ENCODE data around the gene ATRX. TPM values are rescaled to one million over a fixed set of nuclear protein-coding genes. Genes with fewer than 3 reads are reported as not detected.
A peak's percentile ranks its signal among the peaks of the same experiment; 100 is the strongest.
"Not testable (repeated sequence)": the region's sequence is repeated elsewhere in the genome, so short reads cannot be mapped to it uniquely, and the experiment has no call there.

Gene ATRX
- total RNA-seq, 1 donor from 2014 or later = 74.8 TPM

DNA sequence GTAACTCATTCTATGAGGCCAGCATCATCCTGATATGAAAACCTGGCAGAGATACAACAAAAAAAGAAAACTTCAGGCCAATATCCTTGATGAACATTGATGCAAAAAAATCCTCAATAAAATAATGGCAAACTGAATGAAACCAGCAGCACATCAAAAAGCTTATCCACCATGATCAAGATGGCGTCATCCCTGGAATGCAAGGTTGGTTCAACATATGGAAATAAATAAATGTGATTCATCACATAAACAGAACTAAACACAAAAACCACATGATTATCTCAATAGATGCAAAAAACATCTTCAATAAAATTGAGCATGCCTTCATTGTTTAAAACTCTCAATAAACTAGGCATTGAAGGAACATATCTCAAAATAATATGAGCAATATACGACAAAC is 254.8 kb downstream of the ATRX start:
- ATAC-seq; DNase-seq (ENCODE audit: missing footprints); intact Hi-C loops (cut with DNase I): not testable (repeated sequence)

- intact Hi-C loops (cut with DNase I) = no loop called here
- ATAC-seq = no peak
- no peak for DNase-seq (ENCODE audit: missing footprints)
Measured at GRCh38 chrX:77528034-77528433, 258.0 kb downstream of the ATRX start.

- DNase-seq (ENCODE audit: missing footprints) = peak; percentile 64
- ATAC-seq = peak; percentile 89
- intact Hi-C loops (cut with DNase I) = no loop called here
Measured at GRCh38 chrX:77527233-77528001, 258.6 kb downstream of the ATRX start.

DNA sequence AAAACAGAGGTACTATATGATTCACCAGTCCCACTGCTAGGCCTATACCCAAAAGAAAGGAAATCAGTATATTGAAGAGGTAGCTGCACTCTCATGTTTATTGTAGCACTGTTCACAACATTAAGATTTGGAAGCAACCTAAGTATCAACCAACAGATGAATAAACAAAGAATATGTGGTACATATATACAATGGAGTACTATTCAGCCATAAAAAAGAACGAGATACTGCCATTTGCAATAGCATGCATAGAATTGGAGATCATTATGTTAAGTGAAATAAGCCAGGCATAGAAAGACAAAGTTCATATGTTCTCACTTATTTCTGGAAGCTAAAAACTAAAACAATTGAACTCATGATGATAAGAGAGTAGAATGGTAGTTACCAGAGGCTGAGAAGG is 266.3 kb downstream of the ATRX start:
- DNase-seq (ENCODE audit: missing footprints) (no peak), ATAC-seq (no peak)
- intact Hi-C loops (cut with DNase I) = no loop called here

DNA sequence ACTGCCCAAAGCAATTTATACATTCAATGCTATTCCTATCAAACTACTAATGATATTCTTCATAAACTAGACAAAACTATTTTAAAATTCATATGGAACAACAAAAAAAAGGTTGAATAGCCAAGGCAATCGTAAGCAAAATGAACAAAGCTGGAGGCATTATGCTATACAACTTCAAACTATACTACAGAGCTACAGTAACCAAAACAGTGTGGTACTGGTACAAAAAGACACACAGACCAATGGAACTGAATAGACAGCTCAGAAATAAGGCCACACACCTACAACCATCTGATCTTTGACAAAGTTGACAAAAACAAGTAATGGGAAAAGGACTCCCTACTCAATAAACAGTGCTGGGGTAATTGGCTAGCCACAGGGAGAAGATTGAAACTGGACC is 271.8 kb downstream of the ATRX start:
- no peak for ATAC-seq
- intact Hi-C loops (cut with DNase I) = no loop called here
- DNase-seq (ENCODE audit: missing footprints) = no peak

GRCh38 chrX:77510007-77510406 is 276.0 kb downstream of the ATRX start:
- no peak for ATAC-seq
- intact Hi-C loops (cut with DNase I) = no loop called here
- DNase-seq (ENCODE audit: missing footprints) = no peak

DNA sequence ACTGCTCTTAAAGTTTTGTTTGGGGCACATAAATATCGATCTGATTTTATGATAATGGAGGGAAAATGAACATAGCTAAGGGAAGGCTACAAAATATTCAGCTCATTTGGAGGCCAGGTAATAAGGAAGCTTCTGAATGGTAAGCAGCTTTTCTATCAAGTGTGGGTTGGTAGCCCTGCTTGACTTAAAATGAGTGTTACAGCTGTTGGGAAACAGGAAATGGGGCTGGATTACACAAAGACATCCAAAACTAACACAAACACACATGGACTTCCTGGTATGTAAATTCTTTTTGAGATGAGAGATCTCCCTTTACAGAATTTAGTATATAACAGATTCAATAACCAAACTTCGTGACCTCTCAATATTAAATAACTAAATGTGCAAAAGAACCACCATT is 280.8 kb downstream of the ATRX start:
- intact Hi-C loops (cut with DNase I) = no loop called here
- no peak for ATAC-seq
- no peak for DNase-seq (ENCODE audit: missing footprints)

DNA sequence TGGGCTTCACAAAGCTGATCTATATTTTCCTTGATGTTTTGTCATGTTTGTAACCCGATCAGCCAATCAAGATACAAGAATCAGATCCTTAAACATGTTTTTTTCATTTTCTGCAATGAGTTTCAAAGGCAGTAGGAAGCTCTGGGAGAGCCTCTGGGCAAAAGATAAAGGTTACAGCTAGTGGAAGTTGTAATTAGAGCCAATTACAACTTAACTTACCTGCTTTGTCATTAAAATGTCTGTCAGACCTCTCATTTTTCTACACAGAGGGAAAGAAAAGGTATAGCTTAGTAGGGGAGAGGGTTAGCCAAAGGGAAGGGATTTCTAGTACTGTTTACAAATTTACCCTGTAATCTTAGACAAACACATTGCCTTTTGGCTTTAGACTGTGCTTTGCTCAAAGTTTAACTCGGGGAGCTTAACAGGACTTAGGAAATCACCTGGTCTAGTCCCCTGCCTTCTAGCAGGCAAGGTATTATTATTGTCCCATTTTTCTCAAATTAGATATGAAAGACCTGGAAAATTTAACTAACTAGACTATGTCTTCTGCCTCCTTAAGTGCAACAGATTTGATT is 283.0 kb downstream of the ATRX start:
- intact Hi-C loops (cut with DNase I) = no loop called here
- ATAC-seq (no peak), DNase-seq (ENCODE audit: missing footprints) (no peak)

- DNase-seq (ENCODE audit: missing footprints); intact Hi-C loops (cut with DNase I); ATAC-seq: not testable (repeated sequence)
Measured at GRCh38 chrX:77500164-77500563, 285.9 kb downstream of the ATRX start.

GRCh38 chrX:77493677-77494553 is 292.1 kb downstream of the ATRX start:
- DNase-seq (ENCODE audit: missing footprints) (no peak), ATAC-seq (no peak)
- intact Hi-C loops (cut with DNase I) = no loop called here

DNA sequence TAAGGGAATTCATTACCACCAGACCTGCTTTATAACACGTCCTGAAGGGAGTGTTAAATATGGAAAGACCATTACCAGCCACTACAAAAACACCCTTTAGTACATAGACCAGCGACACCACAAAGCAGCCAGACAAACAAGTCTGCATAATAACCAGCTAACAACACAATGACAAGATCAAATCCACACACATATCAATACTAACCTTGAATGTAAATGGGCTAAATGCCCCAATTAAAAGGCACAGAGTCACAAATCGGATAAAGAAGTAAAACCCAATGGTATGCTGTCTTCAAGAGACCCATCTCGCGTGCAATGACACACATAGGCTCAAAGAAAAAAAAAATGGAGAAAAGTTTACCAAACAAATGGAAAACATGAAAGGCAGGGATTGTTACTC is 302.0 kb downstream of the ATRX start:
- DNase-seq (ENCODE audit: missing footprints) (no peak), ATAC-seq (no peak)
- intact Hi-C loops (cut with DNase I) = no loop called here

DNA sequence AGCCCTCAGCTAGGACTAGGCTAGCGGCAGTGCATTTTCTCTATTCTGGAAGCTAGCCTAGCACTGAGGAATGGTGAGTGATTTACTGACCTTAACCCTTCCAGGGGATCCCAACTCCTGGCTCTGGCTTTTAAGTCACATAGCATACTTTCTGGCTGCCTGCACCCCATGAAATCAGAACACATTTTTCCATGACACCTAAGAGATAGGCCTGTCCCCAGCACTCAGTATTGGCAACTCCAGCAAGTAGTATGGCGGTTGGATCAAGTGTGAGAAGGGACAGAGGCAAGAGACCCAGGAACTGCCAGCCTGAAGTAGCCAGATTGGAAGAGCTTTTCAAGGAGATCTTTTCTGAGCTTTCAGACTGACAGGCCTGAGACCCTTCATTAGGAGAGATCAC is 330.6 kb downstream of the ATRX start:
- intact Hi-C loops (cut with DNase I) = no loop called here
- DNase-seq (ENCODE audit: missing footprints) = no peak
- ATAC-seq = peak; percentile 74

Other genes starting within 250 kb of the ATRX start
- gene MAGT1, start 109.2 kb upstream of the ATRX start, total RNA-seq = 55.6 TPM
- gene COX7B, start 113.3 kb upstream of the ATRX start, total RNA-seq = 1,849 TPM
- gene ATP7A, start 124.5 kb upstream of the ATRX start, total RNA-seq = 5.4 TPM
- gene PGAM4, start 183.4 kb upstream of the ATRX start, total RNA-seq = not detected

All from Right ventricle myocardium inferior (tissue), 1 donor.